ENCODE measurements around the gene GPR35.

Gene GPR35

DNA sequence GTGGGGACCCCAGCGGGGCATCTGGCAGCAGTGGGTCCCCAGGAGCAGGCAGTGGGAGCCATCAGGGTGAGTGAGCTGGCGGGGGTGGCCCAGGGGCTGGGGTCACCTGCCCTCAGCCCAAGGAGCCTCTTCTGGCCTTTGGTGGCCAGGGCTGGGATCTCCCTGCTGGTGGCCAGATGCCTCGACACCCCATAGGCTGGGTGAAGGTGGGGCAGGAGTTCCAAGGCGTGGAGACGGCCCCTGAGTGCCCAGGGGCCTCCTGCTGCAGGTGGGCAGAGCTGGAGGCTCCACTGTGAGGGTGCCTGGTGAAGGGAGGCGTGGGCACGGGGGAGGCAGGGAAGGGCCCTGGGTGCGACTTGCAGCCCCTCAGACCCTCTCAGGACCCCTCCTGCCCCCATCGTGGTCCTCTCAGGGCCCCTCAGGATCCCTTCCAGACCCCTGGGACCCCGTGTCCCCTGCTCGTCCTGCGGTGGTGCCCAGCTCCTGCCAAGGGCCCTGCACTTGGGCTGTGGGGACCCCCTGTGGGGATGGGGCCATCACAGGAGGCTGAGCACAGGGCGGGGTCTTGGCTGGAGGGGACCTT lies 5.0 kb upstream of the GPR35 start:
- Histone ChIP-seq H3K14ac (ENCODE audit: low read length in 2 of 2) (no peak overlapping the region), H3K4ac (ENCODE audit: low read depth in 1 of 2, low read length in 2 of 2) (no peak overlapping the region)
- WGBS = 74% methylated on average over 10 of the region's 13 CpGs

DNA sequence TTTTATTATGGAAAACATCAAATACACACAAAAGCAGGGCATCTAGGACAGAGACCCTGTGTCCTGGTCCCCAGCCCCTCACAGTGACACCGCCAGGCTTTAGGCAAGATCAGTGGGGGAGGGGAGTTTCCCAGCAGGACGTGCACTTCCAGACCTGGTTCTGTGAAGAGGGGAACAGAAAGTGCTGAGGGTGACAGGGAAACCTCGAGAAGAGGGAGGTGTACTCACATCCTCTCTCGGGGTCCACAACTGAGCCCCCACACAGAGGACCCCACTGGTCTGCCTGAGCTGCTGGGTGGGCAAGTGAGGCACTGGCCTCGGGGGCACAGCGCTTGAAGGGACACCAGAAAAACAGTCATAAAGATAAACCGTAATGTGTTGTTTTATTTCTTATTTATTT lies 4.4 kb upstream of the GPR35 start:
- H3K4me1 ChIP-seq (ENCODE audit: control insufficient read depth, insufficient read depth, low read depth, low read length) = peaks cover 16% of the 10 kb centered on the region
- H3K18ac ChIP-seq (ENCODE audit: low read depth in 1 of 2, low read length in 2 of 2) = no peak overlapping the region
- H2BK5ac ChIP-seq (ENCODE audit: low read depth, low read length, poor library complexity, severe bottlenecking) = no peak overlapping the region
- no peaks in the 10 kb centered on the region for H3K9me3 ChIP-seq (ENCODE audit: control insufficient read depth, low read length)
- no peak overlapping the region for H3K4me2 ChIP-seq (ENCODE audit: low read length, poor library complexity, severe bottlenecking)
- no peaks in the 10 kb centered on the region for H3K36me3 ChIP-seq (ENCODE audit: control insufficient read depth in 1 of 2, insufficient read depth in 2 of 2, low read depth in 1 of 2, low read length in 2 of 2)
- no peak overlapping the region for H3K14ac ChIP-seq (ENCODE audit: low read length in 2 of 2)
- DNase-seq = no peak
- H3K27ac ChIP-seq (ENCODE audit: low read length, poor library complexity, severe bottlenecking) = no peak overlapping the region
- H4K91ac ChIP-seq (ENCODE audit: low read length) = no peak overlapping the region
- no peak overlapping the region for H3K23ac ChIP-seq (ENCODE audit: low read length in 2 of 2)
- WGBS = 74% methylated on average over 4 of the region's 7 CpGs
- no peak overlapping the region for H4K8ac ChIP-seq (ENCODE audit: low read length)
- no peak overlapping the region for H2BK15ac ChIP-seq (ENCODE audit: low read depth, poor library complexity, severe bottlenecking)
- H3K27me3 ChIP-seq (ENCODE audit: control insufficient read depth in 1 of 2, insufficient read depth in 1 of 2, low read length in 2 of 2) = no peaks in the 10 kb centered on the region
- no peaks in the 10 kb centered on the region for H3K79me1 ChIP-seq (replicated peaks; ENCODE audit: low read length, poor library complexity, severe bottlenecking)
- H3K4ac ChIP-seq (ENCODE audit: low read depth in 1 of 2, low read length in 2 of 2) = no peak overlapping the region
- no peak overlapping the region for H2AFZ ChIP-seq (ENCODE audit: low read depth, low read length)
- H3K9ac ChIP-seq (ENCODE audit: low read length) = no peak overlapping the region
- no peak overlapping the region for H2AK5ac ChIP-seq (ENCODE audit: low read length, severe bottlenecking)
- H2BK120ac ChIP-seq (ENCODE audit: low read depth, low read length) = no peak overlapping the region
- no peak overlapping the region for H2BK12ac ChIP-seq (ENCODE audit: low read length in 2 of 2)
- no peak overlapping the region for H3K4me3 ChIP-seq (ENCODE audit: insufficient read depth in 1 of 2, low read depth in 1 of 2, low read length in 2 of 2)

More for the DNA sequence above, 5.0 kb upstream of the GPR35 start:
- no peak overlapping the region for H3K9ac ChIP-seq (ENCODE audit: low read length)
- no peak overlapping the region for H3K18ac ChIP-seq (ENCODE audit: low read depth in 1 of 2, low read length in 2 of 2)
- H2BK5ac ChIP-seq (ENCODE audit: low read depth, low read length, poor library complexity, severe bottlenecking) = no peak overlapping the region
- H3K79me1 ChIP-seq (replicated peaks; ENCODE audit: low read length, poor library complexity, severe bottlenecking) = no peaks in the 10 kb centered on the region
- no peaks in the 10 kb centered on the region for H3K27me3 ChIP-seq (ENCODE audit: control insufficient read depth in 1 of 2, insufficient read depth in 1 of 2, low read length in 2 of 2)
- no peaks in the 10 kb centered on the region for H3K9me3 ChIP-seq (ENCODE audit: control insufficient read depth, low read length)
- no peak overlapping the region for H2AFZ ChIP-seq (ENCODE audit: low read depth, low read length)
- no peak overlapping the region for H4K91ac ChIP-seq (ENCODE audit: low read length)
- no peak overlapping the region for H2AK5ac ChIP-seq (ENCODE audit: low read length, severe bottlenecking)
- H3K4me1 ChIP-seq (ENCODE audit: control insufficient read depth, insufficient read depth, low read depth, low read length) = peaks cover 14% of the 10 kb centered on the region
- H3K4me3 ChIP-seq (ENCODE audit: insufficient read depth in 1 of 2, low read depth in 1 of 2, low read length in 2 of 2) = no peak overlapping the region
- no peak overlapping the region for H2BK120ac ChIP-seq (ENCODE audit: low read depth, low read length)
- no peak overlapping the region for H2BK15ac ChIP-seq (ENCODE audit: low read depth, poor library complexity, severe bottlenecking)
- no peak for DNase-seq
- no peaks in the 10 kb centered on the region for H3K36me3 ChIP-seq (ENCODE audit: control insufficient read depth in 1 of 2, insufficient read depth in 2 of 2, low read depth in 1 of 2, low read length in 2 of 2)
- H4K8ac ChIP-seq (ENCODE audit: low read length) = no peak overlapping the region
- no peak overlapping the region for H3K23ac ChIP-seq (ENCODE audit: low read length in 2 of 2)
- no peak overlapping the region for H3K27ac ChIP-seq (ENCODE audit: low read length, poor library complexity, severe bottlenecking)
- no peak overlapping the region for H2BK12ac ChIP-seq (ENCODE audit: low read length in 2 of 2)
- H3K4me2 ChIP-seq (ENCODE audit: low read length, poor library complexity, severe bottlenecking) = no peak overlapping the region

- Histone ChIP-seq H2BK15ac (ENCODE audit: low read depth, poor library complexity, severe bottlenecking) (no peak overlapping the region), H3K9ac (ENCODE audit: low read length) (no peak overlapping the region), H3K27ac (ENCODE audit: low read length, poor library complexity, severe bottlenecking) (no peak overlapping the region), H2BK120ac (ENCODE audit: low read depth, low read length) (no peak overlapping the region), H3K79me1 (replicated peaks; ENCODE audit: low read length, poor library complexity, severe bottlenecking) (no peaks in the 10 kb centered on the region), H3K27me3 (ENCODE audit: control insufficient read depth in 1 of 2, insufficient read depth in 1 of 2, low read length in 2 of 2) (no peaks in the 10 kb centered on the region), H2AK5ac (ENCODE audit: low read length, severe bottlenecking) (no peak overlapping the region), H3K4me2 (ENCODE audit: low read length, poor library complexity, severe bottlenecking) (no peak overlapping the region), H3K4me1 (ENCODE audit: control insufficient read depth, insufficient read depth, low read depth, low read length) (peaks cover 12% of the 10 kb centered on the region), H3K18ac (ENCODE audit: low read depth in 1 of 2, low read length in 2 of 2) (no peak overlapping the region), H4K91ac (ENCODE audit: low read length) (no peak overlapping the region), H3K14ac (ENCODE audit: low read length in 2 of 2) (no peak overlapping the region), H2AFZ (ENCODE audit: low read depth, low read length) (no peak overlapping the region), H3K23ac (ENCODE audit: low read length in 2 of 2) (no peak overlapping the region), H4K8ac (ENCODE audit: low read length) (no peak overlapping the region), H2BK5ac (ENCODE audit: low read depth, low read length, poor library complexity, severe bottlenecking) (no peak overlapping the region), H3K4me3 (ENCODE audit: insufficient read depth in 1 of 2, low read depth in 1 of 2, low read length in 2 of 2) (no peak overlapping the region), H3K9me3 (ENCODE audit: control insufficient read depth, low read length) (no peaks in the 10 kb centered on the region), H3K4ac (ENCODE audit: low read depth in 1 of 2, low read length in 2 of 2) (no peak overlapping the region), H2BK12ac (ENCODE audit: low read length in 2 of 2) (no peak overlapping the region), H3K36me3 (ENCODE audit: control insufficient read depth in 1 of 2, insufficient read depth in 2 of 2, low read depth in 1 of 2, low read length in 2 of 2) (no peaks in the 10 kb centered on the region)
- 86% methylated on average over 8 of the region's 9 CpGs for WGBS
- no peak for DNase-seq
Observed at GRCh38 chr2:240622060-240622411, 3.2 kb upstream of the GPR35 start.

GRCh38 chr2:240622531-240623235 lies 2.6 kb upstream of the GPR35 start:
- no peaks in the 10 kb centered on the region for H3K9me3 ChIP-seq (ENCODE audit: control insufficient read depth, low read length)
- no peak for DNase-seq
- H2BK120ac ChIP-seq (ENCODE audit: low read depth, low read length) = no peak overlapping the region

More at GRCh38 chr2:240622531-240623235, 2.6 kb upstream of the GPR35 start:
- H2BK5ac ChIP-seq (ENCODE audit: low read depth, low read length, poor library complexity, severe bottlenecking) = no peak overlapping the region
- H2AFZ ChIP-seq (ENCODE audit: low read depth, low read length) = no peak overlapping the region
- no peak overlapping the region for H3K23ac ChIP-seq (ENCODE audit: low read length in 2 of 2)
- no peak overlapping the region for H3K27ac ChIP-seq (ENCODE audit: low read length, poor library complexity, severe bottlenecking)
- H3K4me1 ChIP-seq (ENCODE audit: control insufficient read depth, insufficient read depth, low read depth, low read length) = peaks cover 12% of the 10 kb centered on the region
- H3K18ac ChIP-seq (ENCODE audit: low read depth in 1 of 2, low read length in 2 of 2) = no peak overlapping the region
- H3K27me3 ChIP-seq (ENCODE audit: control insufficient read depth in 1 of 2, insufficient read depth in 1 of 2, low read length in 2 of 2) = peaks cover 0 to 1% of the 10 kb centered on the region in 2 experiments
- no peak overlapping the region for H2AK5ac ChIP-seq (ENCODE audit: low read length, severe bottlenecking)
- no peak overlapping the region for H4K91ac ChIP-seq (ENCODE audit: low read length)
- H2BK15ac ChIP-seq (ENCODE audit: low read depth, poor library complexity, severe bottlenecking) = no peak overlapping the region
- no peak overlapping the region for H3K4me3 ChIP-seq (ENCODE audit: insufficient read depth in 1 of 2, low read depth in 1 of 2, low read length in 2 of 2)
- no peak overlapping the region for H2BK12ac ChIP-seq (ENCODE audit: low read length in 2 of 2)
- H3K9ac ChIP-seq (ENCODE audit: low read length) = no peak overlapping the region
- H3K4ac ChIP-seq (ENCODE audit: low read depth in 1 of 2, low read length in 2 of 2) = no peak overlapping the region
- WGBS = 90% methylated on average over 33 of the region's 37 CpGs
- no peaks in the 10 kb centered on the region for H3K79me1 ChIP-seq (replicated peaks; ENCODE audit: low read length, poor library complexity, severe bottlenecking)
- no peak overlapping the region for H3K14ac ChIP-seq (ENCODE audit: low read length in 2 of 2)
- no peak overlapping the region for H4K8ac ChIP-seq (ENCODE audit: low read length)
- no peaks in the 10 kb centered on the region for H3K36me3 ChIP-seq (ENCODE audit: control insufficient read depth in 1 of 2, insufficient read depth in 2 of 2, low read depth in 1 of 2, low read length in 2 of 2)
- H3K4me2 ChIP-seq (ENCODE audit: low read length, poor library complexity, severe bottlenecking) = no peak overlapping the region
